OCI-LY3 (cell line): ENCODE measurements around the gene SP5.

Source experiments
- EZH2phosphoT487 ChIP-seq: fragments of 200-600 bp; shearing (Covaris generic); IDR thresholded peaks from 2 replicates; pipeline ENCODE4 v1.6.1; 2018; ENCODE audit warnings: antibody characterized with exemption, mixed run types, low read depth
- TF ChIP-seq, protein P1 (sequence below): fragments of 200-600, 300-600 bp; sonication (generic); IDR thresholded peaks from 2 replicates; pipeline ENCODE4 v1.5.1; 2014; ENCODE audit warnings: antibody characterized with exemption, low read length, low read depth

DNA sequence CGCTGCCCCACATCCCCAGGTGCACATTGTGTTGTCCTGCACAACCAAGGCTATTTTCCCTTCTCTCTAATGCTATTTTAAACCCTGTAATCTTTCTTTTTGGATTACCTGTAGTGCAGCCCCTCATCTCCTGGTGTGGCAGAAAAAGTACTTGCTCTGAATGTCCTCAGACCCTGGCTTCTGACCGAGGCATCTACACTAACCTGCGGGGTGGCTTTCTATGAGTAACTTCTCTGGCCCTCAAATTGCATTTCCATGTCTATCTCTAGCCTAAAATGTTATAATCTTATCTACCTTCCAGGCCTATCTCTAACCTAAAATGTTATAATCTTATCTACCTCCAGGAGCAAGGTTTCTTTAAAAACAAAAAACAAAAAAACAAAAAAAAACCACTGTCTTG lies 18.2 kb upstream of the SP5 start:
- TF ChIP-seq, protein P1, sequence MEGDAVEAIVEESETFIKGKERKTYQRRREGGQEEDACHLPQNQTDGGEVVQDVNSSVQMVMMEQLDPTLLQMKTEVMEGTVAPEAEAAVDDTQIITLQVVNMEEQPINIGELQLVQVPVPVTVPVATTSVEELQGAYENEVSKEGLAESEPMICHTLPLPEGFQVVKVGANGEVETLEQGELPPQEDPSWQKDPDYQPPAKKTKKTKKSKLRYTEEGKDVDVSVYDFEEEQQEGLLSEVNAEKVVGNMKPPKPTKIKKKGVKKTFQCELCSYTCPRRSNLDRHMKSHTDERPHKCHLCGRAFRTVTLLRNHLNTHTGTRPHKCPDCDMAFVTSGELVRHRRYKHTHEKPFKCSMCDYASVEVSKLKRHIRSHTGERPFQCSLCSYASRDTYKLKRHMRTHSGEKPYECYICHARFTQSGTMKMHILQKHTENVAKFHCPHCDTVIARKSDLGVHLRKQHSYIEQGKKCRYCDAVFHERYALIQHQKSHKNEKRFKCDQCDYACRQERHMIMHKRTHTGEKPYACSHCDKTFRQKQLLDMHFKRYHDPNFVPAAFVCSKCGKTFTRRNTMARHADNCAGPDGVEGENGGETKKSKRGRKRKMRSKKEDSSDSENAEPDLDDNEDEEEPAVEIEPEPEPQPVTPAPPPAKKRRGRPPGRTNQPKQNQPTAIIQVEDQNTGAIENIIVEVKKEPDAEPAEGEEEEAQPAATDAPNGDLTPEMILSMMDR: no peak
- no peak for TF ChIP-seq EZH2phosphoT487
